ENCODE results near the gene CDC34. TPM values are rescaled to one million over a fixed set of nuclear protein-coding genes. Genes with fewer than 3 reads are reported as not detected.

CDC34 gene
- total and polyA plus RNA-seq, 9 of the 15 experiments (the other 6 are each of a cell fraction or from before 2014, with no cell fraction given): 0.80 to 203 (median 65.5) TPM

GRCh38 chr19:507286-508203 is 24.0 kb upstream of the CDC34 start, which contains the start of gene TPGS1 (continued):
- no peak for TF ChIP-seq BRF2 (IDR thresholded peaks at IDR 0.05; ENCODE audit: borderline replicate concordance, insufficient read depth, insufficient read length)
- no peak for TF ChIP-seq ZNF318 (IDR thresholded peaks at IDR 0.05; ENCODE audit: borderline replicate concordance in 1 of 2, low read depth in 1 of 2)
- no peak for TF ChIP-seq ZNF253 (CRISPR knock-in tag; conservative IDR thresholded peaks at IDR 0.05)
- TF ChIP-seq ELK1 (CRISPR knock-in tag; IDR thresholded peaks at IDR 0.05): no peak
- TF ChIP-seq HDAC8 (tag; IDR thresholded peaks at IDR 0.05): peak; percentile 91
- no peak for TF ChIP-seq ZNF280B (CRISPR knock-in tag; IDR thresholded peaks at IDR 0.05)
- TF ChIP-seq CUX1 (CRISPR knock-in tag; IDR thresholded peaks at IDR 0.05): peak; percentile 80; the same call in 1 of the 2 replicates

Data from K562 (cell line).